Measurements from ENCODE around the gene EBF3.
A peak's percentile ranks its signal among the peaks of the same experiment; 100 is the strongest.

EBF3 gene

GRCh38 chr10:129869596-129870473, 94.2 kb downstream of the EBF3 start:
- no peak for DNase-seq (ENCODE audit: low spot score)

GRCh38 chr10:129868449-129869035, 95.5 kb downstream of the EBF3 start:
- no peak for DNase-seq (ENCODE audit: low spot score)

GRCh38 chr10:129867631-129868179, 96.4 kb downstream of the EBF3 start:
- DNase-seq (ENCODE audit: low spot score) = no peak

- no peak for DNase-seq (ENCODE audit: low spot score)
Observed at GRCh38 chr10:129866894-129867293, 97.2 kb downstream of the EBF3 start.

- no peak for DNase-seq (ENCODE audit: low spot score)
Observed at GRCh38 chr10:129865960-129866359, 98.1 kb downstream of the EBF3 start.

- DNase-seq (ENCODE audit: low spot score) = no peak
Observed at GRCh38 chr10:129865413-129865812, 98.7 kb downstream of the EBF3 start.

- DNase-seq (ENCODE audit: low spot score) = no peak
Observed at GRCh38 chr10:129864601-129865126, 99.4 kb downstream of the EBF3 start.

- no peak for DNase-seq (ENCODE audit: low spot score)
Observed at GRCh38 chr10:129864082-129864481, 100.0 kb downstream of the EBF3 start.

GRCh38 chr10:129863201-129863663, 100.8 kb downstream of the EBF3 start:
- no peak for DNase-seq (ENCODE audit: low spot score)

- no peak for DNase-seq (ENCODE audit: low spot score)
Observed at GRCh38 chr10:129861776-129862531, 102.1 kb downstream of the EBF3 start.

- DNase-seq (ENCODE audit: low spot score) = no peak
Observed at GRCh38 chr10:129860396-129860795, 103.7 kb downstream of the EBF3 start.

- no peak for DNase-seq (ENCODE audit: low spot score)
Observed at GRCh38 chr10:129859536-129859935, 104.5 kb downstream of the EBF3 start.

GRCh38 chr10:129857242-129857960, 106.7 kb downstream of the EBF3 start:
- DNase-seq (ENCODE audit: low spot score) = no peak

GRCh38 chr10:129855836-129856563, 108.1 kb downstream of the EBF3 start:
- DNase-seq (ENCODE audit: low spot score) = no peak

- no peak for DNase-seq (ENCODE audit: low spot score)
Observed at GRCh38 chr10:129854796-129855705, 109.0 kb downstream of the EBF3 start.

GRCh38 chr10:129854158-129854557, 109.9 kb downstream of the EBF3 start:
- no peak for DNase-seq (ENCODE audit: low spot score)

GRCh38 chr10:129853562-129853903, 110.5 kb downstream of the EBF3 start:
- peak; percentile 70 for DNase-seq (ENCODE audit: low spot score)

- DNase-seq (ENCODE audit: low spot score) = no peak
Observed at GRCh38 chr10:129852829-129853561, 111.1 kb downstream of the EBF3 start.
